Liver (tissue), 9 donors: ENCODE measurements around the gene LMF1. TPM values are rescaled to one million over a fixed set of nuclear protein-coding genes. Genes with fewer than 3 reads are reported as not detected.

Experiments
- DNase-seq: peaks from one replicate; pipeline ENCODE4 v3.0.0-alpha.2; 2017; ENCODE audit warnings: low spot score
- H3K27ac ChIP-seq, 2 donors: one replicate each; pipeline ENCODE4 v1.7.0; 2013; ENCODE audit warnings: inconsistent platforms in 2 of 2, low read length in 2 of 2, control low read depth in 1 of 2, low read depth in 1 of 2, mild to moderate bottlenecking in 1 of 2
- H3K27me3 ChIP-seq, 4 donors: one replicate each; pipeline versions ENCODE4 v1.6.1 to v1.7.0; 2013; ENCODE audit warnings: low read length in 3 of 4, inconsistent platforms in 1 of 4, mild to moderate bottlenecking in 1 of 4, moderate library complexity in 1 of 4; ENCODE audit not compliant: control insufficient read depth in 4 of 4, insufficient read depth in 4 of 4
- H3K36me3 ChIP-seq, 4 donors: one replicate each; pipeline versions ENCODE4 v1.6.1 to v1.7.0; 2013; ENCODE audit warnings: low read length in 3 of 4, mild to moderate bottlenecking in 3 of 4, low read depth in 1 of 4, moderate library complexity in 1 of 4; ENCODE audit not compliant: control insufficient read depth in 4 of 4, insufficient read depth in 3 of 4
- H3K4me1 ChIP-seq, 4 donors: one replicate each; pipeline versions ENCODE4 v1.6.1 to v1.7.0; 2013; ENCODE audit warnings: low read length in 3 of 4, mild to moderate bottlenecking in 3 of 4, moderate library complexity in 1 of 4; ENCODE audit not compliant: control insufficient read depth in 4 of 4, insufficient read depth in 4 of 4
- H3K4me3 ChIP-seq, 3 donors: one replicate each; pipeline versions ENCODE4 v1.6.1 to v1.7.0; 2013; ENCODE audit warnings: low read length in 3 of 3, control low read depth in 1 of 3, low read depth in 1 of 3, mild to moderate bottlenecking in 1 of 3
- H3K9ac ChIP-seq, 2 donors: one replicate each; pipeline ENCODE4 v1.7.0; 2013; ENCODE audit warnings: low read length in 2 of 2, mild to moderate bottlenecking in 2 of 2, moderate library complexity in 2 of 2, control low read depth in 1 of 2, low read depth in 1 of 2
- H3K9me3 ChIP-seq, 4 donors: one replicate each; pipeline versions ENCODE4 v1.6.1 to v1.7.0; 2013; ENCODE audit warnings: low read length in 3 of 4; ENCODE audit not compliant: control insufficient read depth in 4 of 4
- EGR1 ChIP-seq, 2 donors: IDR thresholded peaks; 2 replicates each; pipeline ENCODE4 v1.6.1; 2016 to 2018; ENCODE audit warnings: antibody characterized with exemption in 2 of 2, low read depth in 2 of 2
- FOXA1 ChIP-seq: IDR thresholded peaks from 2 replicates; pipeline ENCODE4 v1.6.1; 2016; ENCODE audit warnings: antibody characterized with exemption
- FOXA2 ChIP-seq: IDR thresholded peaks from 2 replicates; pipeline ENCODE4 v1.6.1; 2016; ENCODE audit warnings: antibody characterized with exemption
- GABPA ChIP-seq, 2 donors: IDR thresholded peaks in 1 of 2; conservative IDR thresholded peaks in 1 of 2; 2 replicates each; pipeline ENCODE4 v1.6.1; 2016; ENCODE audit warnings: antibody characterized with exemption in 2 of 2, mild to moderate bottlenecking in 1 of 2, moderate library complexity in 1 of 2
- HNF4A ChIP-seq, 2 donors: conservative IDR thresholded peaks; 2 replicates each; pipeline ENCODE4 v1.6.1; 2016; ENCODE audit warnings: antibody characterized with exemption in 2 of 2, mild to moderate bottlenecking in 2 of 2
- HNF4G ChIP-seq: IDR thresholded peaks from 2 replicates; pipeline ENCODE4 v1.6.1; 2016; ENCODE audit warnings: antibody characterized with exemption
- JUND ChIP-seq, 2 donors: IDR thresholded peaks; 2 replicates each; pipeline ENCODE4 v1.6.1; 2016; ENCODE audit warnings: antibody characterized with exemption in 2 of 2
- NR2F2 ChIP-seq: IDR thresholded peaks from 2 replicates; pipeline ENCODE4 v1.6.1; 2016; ENCODE audit warnings: antibody characterized with exemption
- RAD21 ChIP-seq, 2 donors: IDR thresholded peaks; 2 replicates each; pipeline ENCODE4 v1.6.1; 2016; ENCODE audit warnings: antibody characterized with exemption in 2 of 2, mild to moderate bottlenecking in 2 of 2
- RXRA ChIP-seq, 2 donors: IDR thresholded peaks; 2 replicates each; pipeline ENCODE4 v1.6.1; 2017 to 2018; ENCODE audit warnings: antibody characterized with exemption in 2 of 2, mild to moderate bottlenecking in 1 of 2
- SP1 ChIP-seq: IDR thresholded peaks from 2 replicates; pipeline ENCODE4 v1.6.1; 2018; ENCODE audit warnings: antibody characterized with exemption, mild to moderate bottlenecking
- TAF1 ChIP-seq: conservative IDR thresholded peaks from 2 replicates; pipeline ENCODE4 v1.6.1; 2016; ENCODE audit warnings: antibody characterized with exemption, mild to moderate bottlenecking
- YY1 ChIP-seq: IDR thresholded peaks from 2 replicates; pipeline ENCODE4 v1.6.1; 2016; ENCODE audit warnings: antibody characterized with exemption, mild to moderate bottlenecking
- WGBS: extraction: QIAGEN DNeasy Blood & Tissue Kit; methylation state at CpG from one replicate; pipeline ENCODE4 v1.1.7; 2013; 5-methylcytosine and 5-hydroxymethylcytosine counted together
- polyA plus RNA-seq, 2 donors: library from polyadenylated mRNA; stranded (reverse) in 1 of 2; unstranded in 1 of 2; fragments of 200-250 nt in 1 of 2; fragments of >200 nt in 1 of 2; fragmentation: Nextera tagmentation in 1 of 2; extraction: Ambion mirVana in 1 of 2; gene quantifications; one replicate each; pipeline versions ENCODE4 v1.2.1 to v1.2.3, GENCODE V29; 2013 to 2015
- total RNA-seq, 2 donors: library from RNA; depleted of rRNA; stranded (reverse); fragments of >200 nt; gene quantifications; one replicate each; pipeline ENCODE4 v1.2.3, GENCODE V29; 2014
- TF ChIP-seq, protein P1 (sequence below): IDR thresholded peaks from 2 replicates; pipeline ENCODE4 v1.6.1; 2016; ENCODE audit warnings: antibody characterized with exemption
- TF ChIP-seq, protein P2 (sequence below): IDR thresholded peaks from 2 replicates; pipeline ENCODE4 v1.6.1; 2016; ENCODE audit warnings: antibody characterized with exemption
- TF ChIP-seq, protein P3 (sequence below): IDR thresholded peaks from 2 replicates; pipeline ENCODE4 v1.6.1; 2016; ENCODE audit warnings: antibody characterized with exemption
- TF ChIP-seq, protein P4 (sequence below): fragments of 150-350 bp; IDR thresholded peaks from 2 replicates; pipeline ENCODE4 v1.5.1; 2017; ENCODE audit warnings: improper control_type of control experiment, low read depth, low read length; ENCODE audit not compliant: missing input control
- TF ChIP-seq, protein P5 (sequence below): IDR thresholded peaks from 2 replicates; pipeline ENCODE4 v1.6.1; 2016; ENCODE audit warnings: antibody characterized with exemption, mild to moderate bottlenecking
- donor health status: healthy.
- donor health status: healthy.
- donor health status: healthy.
- donor health status: healthy.
- donor health status: healthy.

Gene LMF1
- total and polyA plus RNA-seq, 4 donors = 8.8 to 24.3 (median 12.6) TPM

DNA sequence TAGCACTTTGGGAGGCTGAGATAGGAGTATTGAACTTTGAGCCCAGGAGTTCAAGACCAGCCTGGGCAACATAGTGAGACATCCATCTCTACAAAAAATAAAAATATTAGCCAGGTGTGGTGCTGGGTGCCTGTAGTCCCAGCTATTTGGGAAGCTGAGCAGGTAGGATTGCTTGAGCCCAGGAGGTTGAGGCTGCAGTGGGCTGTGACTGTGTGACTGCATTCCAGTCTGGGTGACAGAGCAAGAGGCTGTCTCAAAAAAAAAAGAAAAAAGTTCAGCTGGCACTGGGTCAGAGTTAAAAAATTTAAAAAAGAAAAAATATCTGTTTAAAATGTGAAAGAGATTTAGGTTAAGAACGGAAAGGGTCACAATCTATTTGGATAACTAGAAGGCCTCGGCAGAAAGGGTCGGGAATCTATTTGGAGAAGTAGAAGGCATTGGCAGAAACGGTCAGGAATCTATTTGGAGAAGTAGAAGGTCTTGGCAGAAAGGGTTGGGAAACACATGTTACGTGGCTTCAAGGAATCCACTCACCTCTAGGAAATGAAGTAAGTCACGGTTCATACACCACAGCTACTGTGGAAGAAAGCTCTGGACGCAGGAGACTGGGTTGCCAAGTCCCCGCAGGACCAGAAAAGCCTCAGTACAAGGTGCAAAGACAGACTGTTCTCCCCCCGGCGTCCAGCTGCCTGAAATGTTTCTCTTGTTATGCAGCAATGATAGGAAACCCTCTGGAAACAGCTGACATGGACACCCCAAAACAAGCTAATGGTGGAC lies 25.3 kb downstream of the LMF1 start:
- Histone ChIP-seq H3K9me3 (peaks cover 0 to 6% (median 3%) of the 10 kb centered on the region in 4 donors), H3K4me1 (no peaks in the 10 kb centered on the region), H3K27ac (no peak overlapping the region), H3K9ac (no peak overlapping the region), H3K27me3 (no peaks in the 10 kb centered on the region), H3K36me3 (peaks cover 2 to 22% (median 6%) of the 10 kb centered on the region in 4 donors), H3K4me3 (no peak overlapping the region)
- TF ChIP-seq RXRA (IDR thresholded peaks at IDR 0.05) = no peak
- no peak for TF ChIP-seq FOXA2
- TF ChIP-seq YY1 = no peak
- TF ChIP-seq, protein P1, sequence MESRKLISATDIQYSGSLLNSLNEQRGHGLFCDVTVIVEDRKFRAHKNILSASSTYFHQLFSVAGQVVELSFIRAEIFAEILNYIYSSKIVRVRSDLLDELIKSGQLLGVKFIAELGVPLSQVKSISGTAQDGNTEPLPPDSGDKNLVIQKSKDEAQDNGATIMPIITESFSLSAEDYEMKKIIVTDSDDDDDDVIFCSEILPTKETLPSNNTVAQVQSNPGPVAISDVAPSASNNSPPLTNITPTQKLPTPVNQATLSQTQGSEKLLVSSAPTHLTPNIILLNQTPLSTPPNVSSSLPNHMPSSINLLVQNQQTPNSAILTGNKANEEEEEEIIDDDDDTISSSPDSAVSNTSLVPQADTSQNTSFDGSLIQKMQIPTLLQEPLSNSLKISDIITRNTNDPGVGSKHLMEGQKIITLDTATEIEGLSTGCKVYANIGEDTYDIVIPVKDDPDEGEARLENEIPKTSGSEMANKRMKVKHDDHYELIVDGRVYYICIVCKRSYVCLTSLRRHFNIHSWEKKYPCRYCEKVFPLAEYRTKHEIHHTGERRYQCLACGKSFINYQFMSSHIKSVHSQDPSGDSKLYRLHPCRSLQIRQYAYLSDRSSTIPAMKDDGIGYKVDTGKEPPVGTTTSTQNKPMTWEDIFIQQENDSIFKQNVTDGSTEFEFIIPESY = no peak
- TF ChIP-seq GABPA (IDR thresholded peaks at IDR 0.05 in 1 of 2, conservative IDR thresholded peaks at IDR 0.05 in 1 of 2) = no peak
- TF ChIP-seq TAF1 = no peak
- no peak for TF ChIP-seq JUND (IDR thresholded peaks at IDR 0.05)
- TF ChIP-seq EGR1 (IDR thresholded peaks at IDR 0.05; ENCODE audit: low read depth in 2 of 2) = no peak
- no peak for TF ChIP-seq FOXA1
- TF ChIP-seq NR2F2 = no peak
- TF ChIP-seq, protein P2, sequence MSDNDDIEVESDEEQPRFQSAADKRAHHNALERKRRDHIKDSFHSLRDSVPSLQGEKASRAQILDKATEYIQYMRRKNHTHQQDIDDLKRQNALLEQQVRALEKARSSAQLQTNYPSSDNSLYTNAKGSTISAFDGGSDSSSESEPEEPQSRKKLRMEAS = no peak
- TF ChIP-seq, protein P3, sequence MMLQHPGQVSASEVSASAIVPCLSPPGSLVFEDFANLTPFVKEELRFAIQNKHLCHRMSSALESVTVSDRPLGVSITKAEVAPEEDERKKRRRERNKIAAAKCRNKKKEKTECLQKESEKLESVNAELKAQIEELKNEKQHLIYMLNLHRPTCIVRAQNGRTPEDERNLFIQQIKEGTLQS = no peak
- no peak for TF ChIP-seq RAD21 (IDR thresholded peaks at IDR 0.05)
- no peak for TF ChIP-seq HNF4G
- TF ChIP-seq, protein P4, sequence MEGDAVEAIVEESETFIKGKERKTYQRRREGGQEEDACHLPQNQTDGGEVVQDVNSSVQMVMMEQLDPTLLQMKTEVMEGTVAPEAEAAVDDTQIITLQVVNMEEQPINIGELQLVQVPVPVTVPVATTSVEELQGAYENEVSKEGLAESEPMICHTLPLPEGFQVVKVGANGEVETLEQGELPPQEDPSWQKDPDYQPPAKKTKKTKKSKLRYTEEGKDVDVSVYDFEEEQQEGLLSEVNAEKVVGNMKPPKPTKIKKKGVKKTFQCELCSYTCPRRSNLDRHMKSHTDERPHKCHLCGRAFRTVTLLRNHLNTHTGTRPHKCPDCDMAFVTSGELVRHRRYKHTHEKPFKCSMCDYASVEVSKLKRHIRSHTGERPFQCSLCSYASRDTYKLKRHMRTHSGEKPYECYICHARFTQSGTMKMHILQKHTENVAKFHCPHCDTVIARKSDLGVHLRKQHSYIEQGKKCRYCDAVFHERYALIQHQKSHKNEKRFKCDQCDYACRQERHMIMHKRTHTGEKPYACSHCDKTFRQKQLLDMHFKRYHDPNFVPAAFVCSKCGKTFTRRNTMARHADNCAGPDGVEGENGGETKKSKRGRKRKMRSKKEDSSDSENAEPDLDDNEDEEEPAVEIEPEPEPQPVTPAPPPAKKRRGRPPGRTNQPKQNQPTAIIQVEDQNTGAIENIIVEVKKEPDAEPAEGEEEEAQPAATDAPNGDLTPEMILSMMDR = no peak
- no peak for TF ChIP-seq SP1
- DNase-seq = no peak
- WGBS = 87% methylated on average over 10 of the region's 10 CpGs

DNA sequence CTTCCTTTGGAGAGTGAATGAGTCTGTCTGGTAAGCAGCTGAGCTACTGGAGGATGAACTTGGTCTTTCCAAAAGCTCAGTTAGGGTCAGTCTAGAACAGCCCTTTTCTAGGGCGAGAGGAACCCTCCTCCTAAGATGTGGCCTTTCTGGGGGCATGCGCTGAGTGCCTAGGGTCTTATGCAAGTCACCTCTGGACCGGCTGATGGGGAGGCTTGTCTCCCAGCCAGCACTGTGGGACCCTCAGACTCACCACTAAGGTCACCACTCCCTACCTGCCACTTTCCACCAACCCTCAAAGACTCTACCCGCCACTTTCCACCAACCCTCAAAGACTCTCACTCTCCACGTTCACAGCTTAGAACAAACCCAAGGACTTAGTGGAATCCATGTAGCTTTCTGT lies 26.8 kb downstream of the LMF1 start:
- Histone ChIP-seq H3K9me3 (peaks cover 0 to 6% (median 3%) of the 10 kb centered on the region in 4 donors), H3K9ac (no peak overlapping the region), H3K4me1 (no peaks in the 10 kb centered on the region), H3K27ac (no peak overlapping the region), H3K36me3 (peaks cover 2 to 22% (median 6%) of the 10 kb centered on the region in 4 donors), H3K27me3 (no peaks in the 10 kb centered on the region), H3K4me3 (no peak overlapping the region)
- WGBS = 98% methylated on average over 5 of the region's 5 CpGs
- DNase-seq = no peak
- TF ChIP-seq NR2F2 = no peak
- no peak for TF ChIP-seq RAD21 (IDR thresholded peaks at IDR 0.05)
- no peak for TF ChIP-seq EGR1 (IDR thresholded peaks at IDR 0.05; ENCODE audit: low read depth in 2 of 2)
- TF ChIP-seq, protein P3 = no peak
- no peak for TF ChIP-seq JUND (IDR thresholded peaks at IDR 0.05)
- TF ChIP-seq, protein P4 = no peak
- no peak for TF ChIP-seq GABPA (IDR thresholded peaks at IDR 0.05 in 1 of 2, conservative IDR thresholded peaks at IDR 0.05 in 1 of 2)
- TF ChIP-seq YY1 = no peak
- TF ChIP-seq, protein P5, sequence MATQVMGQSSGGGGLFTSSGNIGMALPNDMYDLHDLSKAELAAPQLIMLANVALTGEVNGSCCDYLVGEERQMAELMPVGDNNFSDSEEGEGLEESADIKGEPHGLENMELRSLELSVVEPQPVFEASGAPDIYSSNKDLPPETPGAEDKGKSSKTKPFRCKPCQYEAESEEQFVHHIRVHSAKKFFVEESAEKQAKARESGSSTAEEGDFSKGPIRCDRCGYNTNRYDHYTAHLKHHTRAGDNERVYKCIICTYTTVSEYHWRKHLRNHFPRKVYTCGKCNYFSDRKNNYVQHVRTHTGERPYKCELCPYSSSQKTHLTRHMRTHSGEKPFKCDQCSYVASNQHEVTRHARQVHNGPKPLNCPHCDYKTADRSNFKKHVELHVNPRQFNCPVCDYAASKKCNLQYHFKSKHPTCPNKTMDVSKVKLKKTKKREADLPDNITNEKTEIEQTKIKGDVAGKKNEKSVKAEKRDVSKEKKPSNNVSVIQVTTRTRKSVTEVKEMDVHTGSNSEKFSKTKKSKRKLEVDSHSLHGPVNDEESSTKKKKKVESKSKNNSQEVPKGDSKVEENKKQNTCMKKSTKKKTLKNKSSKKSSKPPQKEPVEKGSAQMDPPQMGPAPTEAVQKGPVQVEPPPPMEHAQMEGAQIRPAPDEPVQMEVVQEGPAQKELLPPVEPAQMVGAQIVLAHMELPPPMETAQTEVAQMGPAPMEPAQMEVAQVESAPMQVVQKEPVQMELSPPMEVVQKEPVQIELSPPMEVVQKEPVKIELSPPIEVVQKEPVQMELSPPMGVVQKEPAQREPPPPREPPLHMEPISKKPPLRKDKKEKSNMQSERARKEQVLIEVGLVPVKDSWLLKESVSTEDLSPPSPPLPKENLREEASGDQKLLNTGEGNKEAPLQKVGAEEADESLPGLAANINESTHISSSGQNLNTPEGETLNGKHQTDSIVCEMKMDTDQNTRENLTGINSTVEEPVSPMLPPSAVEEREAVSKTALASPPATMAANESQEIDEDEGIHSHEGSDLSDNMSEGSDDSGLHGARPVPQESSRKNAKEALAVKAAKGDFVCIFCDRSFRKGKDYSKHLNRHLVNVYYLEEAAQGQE = no peak
- TF ChIP-seq FOXA2 = no peak
- TF ChIP-seq SP1 = no peak
- no peak for TF ChIP-seq HNF4A (conservative IDR thresholded peaks at IDR 0.05)
- no peak for TF ChIP-seq HNF4G
- no peak for TF ChIP-seq FOXA1
- no peak for TF ChIP-seq RXRA (IDR thresholded peaks at IDR 0.05)
- TF ChIP-seq, protein P2 = no peak
- no peak for TF ChIP-seq TAF1
